Urothelium cell line (cell line): ENCODE results near the gene SPTBN5.

ENCODE experiments used
- DNase-seq: peaks from one replicate; pipeline ENCODE4 v3.0.0; 2011; ENCODE audit warnings: low spot score, mixed read lengths
- FAIRE-seq: peaks from 2 replicates; lab custom pipeline; 2011; peaks lifted over from hg19 to GRCh38; lab: Jason Lieb, UNC

SPTBN5 gene

GRCh38 chr15:41904541-41905005, 10.7 kb upstream of the SPTBN5 start:
- FAIRE-seq: peak; percentile 83
- peak; percentile 78 for DNase-seq

DNA sequence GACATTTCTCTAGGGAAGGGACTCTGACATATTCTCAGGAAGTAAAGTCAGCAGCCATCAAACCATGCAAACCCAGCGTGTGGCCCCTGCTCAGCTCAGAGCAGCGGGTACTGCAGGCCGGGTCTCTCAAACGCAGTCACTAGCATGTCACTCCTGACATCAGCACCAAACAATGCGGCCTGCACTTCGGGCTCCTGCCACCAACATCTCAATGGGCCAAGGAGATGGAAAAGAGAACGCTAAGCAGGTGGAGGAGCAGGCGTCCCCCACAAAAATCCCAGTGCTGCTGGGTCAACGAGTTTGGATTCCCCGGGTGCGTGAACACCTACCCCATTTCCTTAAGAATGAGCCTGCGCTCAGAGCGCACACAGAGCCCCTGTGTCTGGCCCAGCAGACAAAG, 9.9 kb upstream of the SPTBN5 start:
- DNase-seq (no peak), FAIRE-seq (no peak)

GRCh38 chr15:41901431-41901830, 7.6 kb upstream of the SPTBN5 start:
- DNase-seq (no peak), FAIRE-seq (no peak)

DNA sequence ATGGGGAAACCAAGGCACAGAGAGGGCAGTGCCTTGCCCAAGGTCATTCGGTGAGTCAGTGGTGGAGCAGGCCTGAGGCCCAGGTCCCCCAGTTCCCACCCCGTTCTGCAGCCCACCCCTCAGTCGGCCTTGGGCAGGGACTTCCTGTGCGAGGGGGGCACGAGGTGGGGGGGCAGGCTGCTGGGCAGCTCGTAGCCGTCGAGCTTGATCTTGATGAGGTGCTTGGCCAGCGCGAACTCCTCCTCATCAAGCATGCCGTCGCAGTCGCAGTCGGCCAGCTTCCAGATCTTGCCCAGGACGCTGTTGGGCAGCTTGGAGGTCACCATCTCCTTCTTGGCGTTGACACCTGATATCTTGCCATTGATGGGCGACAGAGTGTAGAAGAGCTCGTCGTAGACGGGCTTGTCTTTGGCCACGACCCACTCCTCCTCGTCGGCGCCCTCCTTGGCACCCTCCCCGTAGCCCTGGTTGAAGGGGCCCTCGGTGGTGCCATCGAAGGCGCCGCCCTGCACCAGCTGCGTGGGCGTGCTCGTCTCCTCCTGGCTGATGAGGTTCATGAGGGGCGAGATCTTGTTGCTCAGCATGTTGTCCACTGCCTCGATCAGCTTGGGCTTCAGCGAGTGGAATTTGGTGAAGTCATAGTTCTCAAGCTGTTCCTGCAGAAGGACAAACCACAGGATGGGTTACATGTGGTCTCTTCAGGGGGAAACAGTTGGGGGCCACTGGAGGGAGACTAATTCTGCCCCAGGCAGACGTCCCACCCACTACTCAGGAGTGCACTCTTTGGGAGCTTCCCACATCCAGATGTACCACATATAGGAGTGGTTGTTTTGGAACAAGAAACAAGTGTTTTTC, 6.9 kb upstream of the SPTBN5 start:
- no peak for FAIRE-seq
- DNase-seq: no peak

DNA sequence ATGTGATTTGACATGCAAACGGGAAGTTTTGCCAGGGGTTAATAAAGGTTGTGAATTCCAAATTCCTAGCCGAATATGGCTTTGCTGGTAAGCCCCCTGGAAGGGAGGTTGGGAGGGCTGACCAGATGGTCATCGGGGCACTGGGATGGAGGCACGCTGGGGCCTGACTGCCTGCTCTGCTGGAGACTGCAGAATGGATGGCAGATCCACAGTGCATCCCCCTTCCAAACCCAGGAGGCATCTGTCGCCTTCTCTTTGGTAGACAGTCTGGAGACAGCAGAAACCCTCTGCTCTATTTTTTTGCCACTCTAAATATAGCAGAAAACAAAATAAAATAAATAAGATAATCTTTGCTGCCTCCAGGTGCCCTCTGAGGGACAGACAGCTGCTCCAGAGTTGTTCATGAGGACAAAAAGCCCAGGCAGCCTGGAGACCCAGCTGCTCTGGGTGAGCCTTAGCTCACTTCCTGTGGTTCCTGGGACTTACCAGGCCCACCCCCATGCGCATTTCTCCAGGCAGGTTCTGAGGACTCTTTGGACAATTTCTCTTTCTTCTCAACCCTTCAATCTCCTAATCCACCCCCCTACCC, 6.1 kb upstream of the SPTBN5 start:
- DNase-seq: no peak
- FAIRE-seq: no peak

GRCh38 chr15:41897363-41897799, 3.5 kb upstream of the SPTBN5 start:
- FAIRE-seq (no peak), DNase-seq (no peak)

DNA sequence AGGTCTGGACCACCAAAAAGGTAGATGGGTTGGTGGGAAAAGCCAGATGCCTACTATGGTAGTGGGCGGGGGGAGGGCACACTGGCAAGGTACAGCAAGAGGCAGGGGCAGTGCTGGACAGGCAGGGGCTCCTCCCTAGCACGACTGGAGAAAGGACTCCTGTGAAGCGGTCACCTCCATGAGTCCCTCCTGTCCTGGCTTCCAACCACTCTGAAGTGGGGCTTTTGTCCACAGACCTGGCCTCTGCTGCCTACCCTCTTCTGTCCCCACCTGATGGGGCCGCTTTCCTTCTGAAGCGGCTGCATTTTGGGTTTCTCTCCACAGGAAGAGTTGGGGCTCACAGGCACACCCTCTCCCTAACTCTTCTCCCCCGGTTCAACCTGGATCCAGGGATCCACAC, 2.7 kb upstream of the SPTBN5 start:
- DNase-seq (no peak), FAIRE-seq (no peak)

DNA sequence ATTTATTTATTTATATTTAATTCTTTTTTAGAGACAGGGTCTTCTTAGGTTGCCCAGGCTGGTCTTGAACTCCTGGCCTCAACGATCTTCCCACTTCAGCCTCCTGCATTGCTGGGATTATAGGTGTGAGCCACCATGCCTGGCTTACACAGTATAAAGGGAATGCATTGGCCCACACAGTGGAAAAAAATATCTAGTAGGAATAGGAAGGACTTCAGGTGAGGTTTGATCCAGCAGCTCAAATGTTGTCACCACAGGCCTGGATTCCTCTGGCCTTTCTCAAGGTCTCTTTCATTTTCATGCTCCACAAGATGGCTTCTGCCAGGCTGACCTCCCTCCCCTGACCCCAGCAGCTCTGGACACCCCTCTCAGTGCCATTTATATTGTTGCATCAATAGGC, 2.1 kb upstream of the SPTBN5 start:
- DNase-seq (no peak), FAIRE-seq (no peak)

DNA sequence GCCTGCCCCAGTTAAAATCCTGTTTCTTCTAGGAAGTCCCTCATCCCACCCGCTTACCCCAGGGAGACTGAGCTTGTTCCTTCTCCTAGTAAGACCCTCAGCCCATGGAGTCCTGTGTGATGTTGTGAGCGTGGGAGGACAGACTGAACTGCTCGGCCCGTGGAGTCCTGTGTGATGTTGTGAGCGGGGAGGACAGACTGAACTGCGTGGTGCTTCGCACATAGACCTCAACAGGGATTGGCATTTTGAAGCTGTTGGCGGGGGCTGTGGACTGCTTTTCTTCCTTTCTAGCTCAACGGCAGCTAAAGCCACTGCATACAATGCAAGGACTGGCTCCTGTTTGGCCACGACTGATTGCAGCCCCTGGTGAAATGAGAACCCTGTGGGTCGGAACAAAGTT, 1.6 kb upstream of the SPTBN5 start:
- DNase-seq (no peak), FAIRE-seq (peak; percentile 44)

DNA sequence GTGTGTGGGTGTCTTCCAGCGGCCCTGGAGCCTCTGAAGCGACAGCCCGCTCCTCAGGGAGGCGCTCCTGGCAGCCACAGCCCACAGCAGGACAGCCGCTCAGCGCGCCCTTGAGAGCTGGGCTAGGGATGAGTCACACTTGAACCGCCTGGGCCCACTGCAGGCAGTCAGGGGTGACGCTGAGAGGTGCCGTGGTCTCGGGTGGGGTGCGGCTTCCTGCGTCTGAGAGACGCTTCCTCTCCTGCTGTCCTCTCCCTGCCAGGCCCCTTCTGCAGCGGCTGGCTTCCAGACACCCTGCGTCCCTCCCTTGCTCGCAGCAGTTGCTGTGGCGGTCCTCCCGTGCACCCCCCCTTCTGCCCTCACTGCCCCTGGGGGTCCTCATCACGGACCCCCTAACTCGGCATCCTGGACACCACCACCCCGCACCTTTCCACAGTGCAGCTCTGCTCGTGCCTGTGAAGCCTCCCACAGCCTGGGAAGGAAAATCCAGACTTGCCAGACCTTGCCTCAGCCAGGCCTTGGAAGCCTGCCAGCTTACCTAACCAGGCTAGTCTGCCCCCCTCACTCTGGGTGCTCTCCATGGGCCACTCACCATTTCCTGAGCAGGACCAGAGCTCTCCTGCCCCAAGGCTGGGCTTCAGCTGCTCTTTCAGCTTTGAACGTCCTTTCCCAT, 1.1 kb upstream of the SPTBN5 start:
- FAIRE-seq (peak; percentile 93), DNase-seq (peak; percentile 94)

GRCh38 chr15:41894251-41894790, 468 bp upstream of the SPTBN5 start:
- FAIRE-seq (no peak), DNase-seq (peak; percentile 27)

- no peak for DNase-seq
- FAIRE-seq: no peak
Measured at GRCh38 chr15:41892621-41893421, 1.0 kb downstream of the SPTBN5 start.

DNA sequence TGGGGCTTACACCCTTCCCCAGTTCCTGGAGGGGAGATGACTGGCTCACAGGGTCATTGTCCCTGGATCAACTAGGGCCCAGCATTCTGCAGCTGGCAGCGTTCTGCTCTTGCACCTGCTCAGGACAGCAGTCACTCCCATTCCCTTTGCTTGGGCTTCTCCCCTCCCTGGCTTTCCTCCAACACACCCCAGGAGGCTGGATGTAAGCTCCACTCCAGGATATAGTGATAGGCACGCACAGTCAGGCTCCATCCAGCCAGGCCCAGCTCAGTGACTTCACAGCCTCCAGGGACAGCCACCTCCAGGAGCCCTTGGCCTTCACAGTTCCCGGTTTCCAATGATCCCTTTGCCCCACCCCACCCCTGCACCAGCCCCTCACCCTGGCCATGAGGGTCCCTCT, 1.9 kb downstream of the SPTBN5 start:
- FAIRE-seq (no peak), DNase-seq (no peak)

DNA sequence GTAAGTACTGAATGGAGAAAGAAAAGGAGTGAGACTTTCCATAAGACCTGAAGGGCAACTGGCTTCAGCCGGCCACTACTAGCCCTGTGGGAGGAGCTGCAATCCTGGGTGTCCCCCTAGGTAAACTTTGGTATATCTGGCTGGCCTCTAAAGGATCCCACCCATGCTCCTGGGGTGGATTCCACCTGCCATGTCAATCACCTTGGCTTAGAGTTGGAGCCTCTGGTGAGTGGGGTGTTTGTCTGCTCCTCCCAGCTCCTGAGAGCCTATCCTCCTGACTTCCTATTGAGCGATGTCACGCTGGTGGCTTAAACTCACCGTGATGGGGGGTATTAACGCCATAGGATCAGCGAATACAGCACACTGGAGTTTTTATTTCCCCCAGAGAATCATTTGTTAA, 2.6 kb downstream of the SPTBN5 start:
- FAIRE-seq: no peak
- no peak for DNase-seq

DNA sequence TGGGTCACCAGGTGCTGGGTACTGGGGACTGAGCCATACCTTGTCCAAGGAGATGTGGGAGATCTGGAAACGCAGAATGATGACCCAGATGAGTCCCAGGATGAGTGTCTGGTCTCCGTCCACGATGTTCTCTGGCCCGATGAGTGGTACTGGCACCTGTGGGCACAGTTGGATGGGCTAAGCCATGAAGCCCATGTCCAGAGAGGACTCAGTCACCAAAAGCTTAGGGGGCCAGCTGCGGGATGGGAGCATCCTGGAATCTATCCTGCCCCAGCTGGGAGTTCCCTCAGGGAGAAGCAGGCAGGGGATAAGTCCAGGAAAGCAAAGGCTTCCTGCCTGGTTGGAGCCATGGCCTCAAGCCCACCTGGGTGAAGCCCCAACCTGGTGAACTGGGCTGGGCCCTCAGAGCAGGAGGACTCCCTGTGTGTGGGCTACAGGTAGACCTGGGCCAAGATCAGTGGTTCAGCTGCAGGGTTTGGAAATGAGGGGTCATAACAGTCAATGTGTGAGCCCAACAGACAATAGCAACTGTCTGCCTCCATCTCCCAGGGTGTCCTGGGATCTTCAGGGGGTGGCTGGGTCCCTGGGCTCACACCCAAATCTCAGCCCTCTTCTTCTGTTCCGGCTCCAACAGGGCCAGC, 3.7 kb downstream of the SPTBN5 start:
- no peak for FAIRE-seq
- DNase-seq: no peak

DNA sequence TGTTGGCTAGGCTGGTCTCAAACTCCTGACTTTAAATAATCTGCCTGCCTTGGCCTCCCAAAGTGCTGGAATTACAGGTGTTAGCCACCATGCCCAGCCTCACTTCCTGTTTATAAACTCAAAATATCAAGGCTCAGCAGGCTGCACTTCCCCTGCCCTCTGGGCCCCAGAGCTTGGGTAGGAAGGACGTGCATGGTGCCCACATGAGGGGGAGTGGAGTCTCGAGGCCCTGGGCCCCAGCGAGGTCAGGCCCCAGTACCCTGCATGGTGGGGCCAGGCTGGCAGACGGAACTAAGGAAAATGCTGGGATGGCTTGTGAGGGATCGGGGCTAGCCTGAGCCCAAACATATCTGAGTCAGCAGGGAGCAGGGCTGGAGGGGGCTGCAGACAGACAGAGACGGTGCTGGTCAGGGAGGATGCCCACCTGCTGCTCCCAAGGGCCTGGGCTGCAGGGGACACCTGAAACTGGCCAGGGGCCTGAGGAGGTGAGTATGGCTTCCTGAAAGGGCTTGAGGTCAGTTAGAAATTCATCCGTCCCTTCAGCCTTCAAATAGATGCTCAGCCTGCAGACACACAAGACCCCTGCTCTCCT, 5.1 kb downstream of the SPTBN5 start:
- DNase-seq (no peak), FAIRE-seq (no peak)

DNA sequence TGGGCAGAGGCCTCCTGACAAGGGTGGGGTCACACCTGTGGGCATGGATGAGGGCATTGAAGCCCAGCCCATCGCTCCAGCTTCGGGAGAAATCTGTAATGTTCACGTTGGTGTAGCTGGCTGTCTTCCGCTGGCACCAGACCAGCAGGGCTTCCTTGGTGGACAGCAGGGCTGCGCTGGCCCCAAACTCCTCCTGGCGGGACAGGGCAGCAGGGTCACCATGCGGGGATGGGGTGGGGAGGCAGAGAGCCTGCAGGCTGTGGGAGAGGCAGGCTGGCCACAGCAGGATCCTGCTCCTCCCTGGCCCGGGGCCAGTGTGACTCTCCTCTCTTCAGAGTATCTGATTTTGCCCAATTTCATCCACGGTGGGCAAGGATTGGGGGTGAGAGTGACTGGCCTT, 6.0 kb downstream of the SPTBN5 start:
- DNase-seq (no peak), FAIRE-seq (no peak)

GRCh38 chr15:41887161-41887560, 6.7 kb downstream of the SPTBN5 start:
- DNase-seq (no peak), FAIRE-seq (no peak)

DNA sequence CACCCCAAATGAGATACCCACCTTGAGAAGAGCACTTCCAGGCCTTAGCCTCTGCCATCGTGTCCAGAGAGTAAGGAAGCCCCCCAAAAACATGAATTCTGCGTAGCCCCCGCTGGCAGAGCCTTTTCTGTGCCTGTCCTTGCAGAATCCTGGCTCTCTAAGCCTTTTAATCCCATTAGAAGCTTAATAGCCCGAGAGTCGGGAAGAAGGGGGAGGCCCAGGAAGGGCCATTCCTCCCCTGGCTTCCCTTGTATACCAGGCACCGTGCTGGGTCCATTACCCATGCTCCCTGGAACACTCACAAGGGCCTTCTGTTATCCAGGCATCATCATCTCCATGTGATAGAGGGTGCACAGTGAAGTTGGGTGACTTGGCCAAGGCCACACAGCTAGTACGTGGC, 7.1 kb downstream of the SPTBN5 start:
- FAIRE-seq (no peak), DNase-seq (no peak)

- FAIRE-seq (no peak), DNase-seq (no peak)
Measured at GRCh38 chr15:41885841-41886240, 8.0 kb downstream of the SPTBN5 start.
